RWPE2 (cell line): ENCODE data around the gene UNC13A.

Experiments
- ATAC-seq: fragments of 200-7000 bp; cut with Tn5 transposase; 3 replicates; pipeline ENCODE4 v1.9.1; 2021; ENCODE audit warnings: low read depth
- DNase-seq: peaks from one replicate; pipeline ENCODE4 v3.0.0-alpha.2; 2020; ENCODE audit warnings: low spot score
- H3K27ac ChIP-seq: fragments of 450-650 bp; 2 replicates; pipeline ENCODE4 v1.5.1; 2017; ENCODE audit warnings: mild to moderate bottlenecking; ENCODE audit not compliant: poor library complexity, severe bottlenecking
- H3K27me3 ChIP-seq: fragments of 250-450 bp; sonication (Bioruptor Pico); 2 replicates; pipeline ENCODE4 v1.5.1; 2021; ENCODE audit warnings: mild to moderate bottlenecking, moderate library complexity; ENCODE audit not compliant: insufficient read depth, poor library complexity, severe bottlenecking
- H3K36me3 ChIP-seq: fragments of 250-450 bp; sonication (Bioruptor Pico); 2 replicates; pipeline ENCODE4 v1.5.1; 2020; ENCODE audit warnings: low read depth, mild to moderate bottlenecking, moderate library complexity
- H3K4me1 ChIP-seq: fragments of 250-450 bp; sonication (Bioruptor Pico); 2 replicates; pipeline ENCODE4 v1.5.1; 2021; ENCODE audit warnings: mild to moderate bottlenecking, moderate library complexity; ENCODE audit not compliant: insufficient read depth, poor library complexity, severe bottlenecking
- H3K4me3 ChIP-seq: fragments of 250-450 bp; sonication (Bioruptor Pico); 2 replicates; pipeline ENCODE4 v1.5.1; 2021; ENCODE audit warnings: mild to moderate bottlenecking, moderate library complexity; ENCODE audit not compliant: severe bottlenecking
- H3K9me3 ChIP-seq: fragments of 250-450 bp; sonication (Bioruptor Pico); 2 replicates; pipeline ENCODE4 v1.5.1; 2021; ENCODE audit warnings: mild to moderate bottlenecking, moderate library complexity; ENCODE audit not compliant: severe bottlenecking
- CTCF ChIP-seq: fragments of 450-650 bp; IDR thresholded peaks from one replicate; pipeline ENCODE4 v1.5.1; 2017; ENCODE audit warnings: mild to moderate bottlenecking, moderate library complexity; ENCODE audit not compliant: poor library complexity, severe bottlenecking

UNC13A gene

GRCh38 chr19:17722655-17723240 is 34.6 kb upstream of the UNC13A start:
- no peak for ATAC-seq

DNA sequence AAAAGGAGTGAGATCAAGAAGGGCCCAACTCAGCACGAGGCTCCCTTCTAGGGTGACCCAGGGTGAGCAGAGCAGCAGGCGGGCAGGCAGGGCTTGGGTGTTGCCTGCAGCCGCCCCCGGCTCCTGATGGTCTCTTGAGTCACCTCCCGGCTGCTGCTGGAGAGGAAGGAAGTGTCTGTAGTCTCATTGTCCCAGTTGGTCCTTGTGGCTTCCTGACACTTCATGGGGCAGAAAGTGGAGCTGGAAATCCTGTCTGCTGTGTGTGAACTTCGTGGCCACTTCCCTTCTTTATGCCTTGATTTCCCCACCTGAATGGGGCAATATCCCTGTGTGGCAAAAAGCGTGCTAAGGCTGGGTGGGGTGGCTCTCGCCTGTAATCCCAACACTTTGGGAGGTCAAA is 33.7 kb upstream of the UNC13A start:
- no peak for DNase-seq
- Histone ChIP-seq H3K27me3 (no peaks in the 10 kb centered on the region), H3K4me3 (no peak overlapping the region), H3K36me3 (peaks cover 30% of the 10 kb centered on the region), H3K4me1 (peaks cover 5% of the 10 kb centered on the region), H3K9me3 (no peaks in the 10 kb centered on the region), H3K27ac (no peak overlapping the region)
- ATAC-seq: no peak
- TF ChIP-seq CTCF: no peak

More at GRCh38 chr19:17722655-17723240, 34.6 kb upstream of the UNC13A start:
- Histone ChIP-seq H3K4me1 (no peaks in the 10 kb centered on the region), H3K27ac (no peak overlapping the region), H3K9me3 (no peaks in the 10 kb centered on the region), H3K4me3 (no peak overlapping the region), H3K36me3 (peaks cover 30% of the 10 kb centered on the region), H3K27me3 (no peaks in the 10 kb centered on the region)
- DNase-seq: no peak
- TF ChIP-seq CTCF: no peak

DNA sequence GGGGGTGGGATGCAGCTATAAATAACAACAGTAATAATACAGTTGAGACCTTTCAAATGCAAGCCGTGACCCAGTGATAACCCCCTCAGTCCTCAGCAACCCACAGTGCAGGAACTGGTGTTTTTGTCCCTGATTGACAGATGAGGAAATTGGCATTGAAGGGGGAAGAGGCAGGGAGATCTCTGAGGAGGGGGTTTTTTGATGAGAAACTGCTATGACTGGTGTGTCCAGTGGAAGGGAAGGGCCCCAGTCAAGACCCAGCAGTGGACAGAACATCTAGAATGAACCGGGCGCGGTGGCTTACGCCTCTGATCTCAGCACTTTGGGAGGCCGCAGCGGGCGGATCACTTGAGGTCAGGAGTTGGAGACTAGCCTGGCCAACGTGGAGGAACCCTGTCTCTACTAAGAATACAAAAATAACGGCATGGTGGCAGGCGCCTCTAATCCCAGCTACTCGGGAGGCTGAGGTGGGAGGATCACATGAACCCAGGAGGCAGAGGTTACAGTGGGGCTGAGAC is 33.0 kb upstream of the UNC13A start:
- Histone ChIP-seq H3K27ac (no peak overlapping the region), H3K4me3 (no peak overlapping the region), H3K36me3 (peaks cover 28% of the 10 kb centered on the region), H3K27me3 (no peaks in the 10 kb centered on the region), H3K9me3 (no peaks in the 10 kb centered on the region), H3K4me1 (peaks cover 5% of the 10 kb centered on the region)
- DNase-seq (no peak), ATAC-seq (no peak)
- no peak for TF ChIP-seq CTCF

GRCh38 chr19:17720440-17720839 is 32.3 kb upstream of the UNC13A start:
- Histone ChIP-seq H3K27me3 (no peaks in the 10 kb centered on the region), H3K36me3 (peaks cover 22% of the 10 kb centered on the region), H3K9me3 (no peaks in the 10 kb centered on the region), H3K27ac (no peak overlapping the region), H3K4me3 (peak overlapping the region; percentile 74), H3K4me1 (peaks cover 5% of the 10 kb centered on the region)
- no peak for TF ChIP-seq CTCF
- no peak for ATAC-seq
- no peak for DNase-seq

DNA sequence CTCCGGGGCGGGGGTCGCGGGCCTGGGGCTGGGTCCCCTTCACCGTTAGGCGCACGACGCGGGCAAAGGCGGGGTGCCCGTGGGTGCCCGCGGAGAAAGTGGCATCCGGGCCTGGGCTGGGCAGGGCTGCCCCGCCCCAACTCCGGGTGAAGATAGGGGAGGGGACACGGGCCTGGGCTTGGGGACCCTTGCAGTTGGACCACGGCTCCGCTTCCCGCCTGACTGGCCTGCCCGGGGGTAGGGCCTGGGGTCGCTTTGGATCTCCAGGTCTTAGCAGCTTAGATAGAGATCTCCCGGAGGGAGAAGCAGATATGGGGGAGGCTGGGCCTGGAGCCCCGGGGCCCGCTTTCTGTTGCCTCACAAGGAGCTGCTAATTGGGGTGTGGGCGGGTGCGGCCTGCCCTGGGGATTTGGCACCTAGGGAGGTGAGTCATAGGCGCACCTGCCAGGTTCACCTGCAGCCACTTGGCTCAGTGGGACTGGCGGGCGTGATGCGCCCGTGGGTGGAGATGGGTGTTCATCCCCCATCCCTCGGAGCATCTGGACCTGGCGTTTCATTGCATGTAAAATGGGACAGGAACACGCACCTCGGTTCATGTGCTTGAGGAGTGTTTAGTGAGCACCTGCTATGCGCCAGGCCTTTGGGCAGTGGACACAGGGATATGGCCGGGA is 31.7 kb upstream of the UNC13A start:
- Histone ChIP-seq H3K36me3 (peaks cover 17% of the 10 kb centered on the region), H3K27ac (peak overlapping the region; percentile 29), H3K27me3 (no peaks in the 10 kb centered on the region), H3K4me3 (peak overlapping the region; percentile 74), H3K4me1 (peaks cover 5% of the 10 kb centered on the region), H3K9me3 (no peaks in the 10 kb centered on the region)
- no peak for DNase-seq
- ATAC-seq: peak; percentile 57
- no peak for TF ChIP-seq CTCF
